Mucosa of descending colon (tissue), 3 donors: ENCODE results near the gene TMEM147. TPM values are rescaled to one million over a fixed set of nuclear protein-coding genes. Genes with fewer than 3 reads are reported as not detected.

Experiments used
- ATAC-seq: fragments of 200-7000 bp; cut with Tn5 transposase; one replicate; pipeline ENCODE4 v1.9.1; 2020; ENCODE audit warnings: mild to moderate bottlenecking, moderate library complexity
- DNase-seq, 3 donors: peaks; one replicate each; pipeline ENCODE4 v3.0.0-alpha.2; 2020
- H3K36me3 ChIP-seq: fragments of 200-600 bp; one replicate; pipeline ENCODE4 v1.8.0; 2021; ENCODE audit warnings: low read depth, mild to moderate bottlenecking
- H3K4me1 ChIP-seq: fragments of 200-600 bp; one replicate; pipeline ENCODE4 v1.8.0; 2021; ENCODE audit warnings: low read depth, mild to moderate bottlenecking
- H3K4me3 ChIP-seq: fragments of 200-600 bp; one replicate; pipeline ENCODE4 v1.8.0; 2021; ENCODE audit warnings: mild to moderate bottlenecking
- H3K9me3 ChIP-seq: fragments of 200-600 bp; one replicate; pipeline ENCODE4 v1.8.0; 2021; ENCODE audit warnings: mild to moderate bottlenecking
- intact Hi-C, 2 donors: fragments of 100-400 bp; cut with DNase I in 1 of 2; cut with micrococcal nuclease in 1 of 2; formaldehyde crosslinking; loops; one replicate each; pipeline versions ENCODE4 v1.11.0 to v1.11.1; 2022; cut with DNase I, micrococcal nuclease
- total RNA-seq, 3 donors: library from RNA; stranded (reverse); fragmentation: NEBNext Ultra II Directional in 2 of 3; extraction: Animal tissue kit (Norgen Biotek cat#: 25700) in 2 of 3; gene quantifications; one replicate each; pipeline versions ENCODE4 v1.2.1 to v1.2.4, GENCODE V29; 2021 to 2023
- TF ChIP-seq, protein P1 (sequence below): fragments of 200-600 bp; IDR thresholded peaks from one replicate; pipeline ENCODE4 v1.8.0; 2022; ENCODE audit warnings: antibody characterized with exemption, mild to moderate bottlenecking
- donor health status: DM: no; HTN: no; CAD: no; lungs with moderate emphysema.
- donor health status: DM: no; HTN: no; CAD: no.
- donor health status: DM: no; HTN: yes; CAD: no.

TMEM147 gene
- total RNA-seq, 3 donors from 2014 or later, result 54.4 to 62.8 (median 58.2) TPM

DNA sequence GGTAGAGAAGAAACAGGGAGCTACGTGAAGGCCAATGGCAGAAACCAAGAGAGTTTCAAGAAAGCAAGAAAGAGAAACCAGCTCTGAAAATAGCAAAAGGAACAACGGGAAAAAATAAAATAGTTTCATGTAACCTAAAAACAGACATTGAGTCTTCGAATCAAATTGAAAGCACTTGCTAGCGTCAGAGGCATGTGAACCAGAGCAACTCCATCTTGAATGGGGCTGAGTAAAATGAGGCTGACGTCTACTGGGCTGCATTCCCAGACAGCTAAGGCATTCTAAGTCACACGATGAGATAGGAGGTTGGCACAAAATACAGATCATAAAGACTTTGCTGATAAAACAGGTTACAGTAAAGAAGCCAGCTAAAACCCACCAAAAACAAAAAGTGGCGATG is 33.3 kb downstream of the TMEM147 start:
- Histone ChIP-seq H3K36me3 (no peaks in the 10 kb centered on the region), H3K9me3 (peaks cover 25% of the 10 kb centered on the region), H3K4me3 (no peak overlapping the region), H3K4me1 (no peaks in the 10 kb centered on the region)
- no peak for DNase-seq
- intact Hi-C loops, result no loop called here
- ATAC-seq, result no peak
- TF ChIP-seq, protein P1, sequence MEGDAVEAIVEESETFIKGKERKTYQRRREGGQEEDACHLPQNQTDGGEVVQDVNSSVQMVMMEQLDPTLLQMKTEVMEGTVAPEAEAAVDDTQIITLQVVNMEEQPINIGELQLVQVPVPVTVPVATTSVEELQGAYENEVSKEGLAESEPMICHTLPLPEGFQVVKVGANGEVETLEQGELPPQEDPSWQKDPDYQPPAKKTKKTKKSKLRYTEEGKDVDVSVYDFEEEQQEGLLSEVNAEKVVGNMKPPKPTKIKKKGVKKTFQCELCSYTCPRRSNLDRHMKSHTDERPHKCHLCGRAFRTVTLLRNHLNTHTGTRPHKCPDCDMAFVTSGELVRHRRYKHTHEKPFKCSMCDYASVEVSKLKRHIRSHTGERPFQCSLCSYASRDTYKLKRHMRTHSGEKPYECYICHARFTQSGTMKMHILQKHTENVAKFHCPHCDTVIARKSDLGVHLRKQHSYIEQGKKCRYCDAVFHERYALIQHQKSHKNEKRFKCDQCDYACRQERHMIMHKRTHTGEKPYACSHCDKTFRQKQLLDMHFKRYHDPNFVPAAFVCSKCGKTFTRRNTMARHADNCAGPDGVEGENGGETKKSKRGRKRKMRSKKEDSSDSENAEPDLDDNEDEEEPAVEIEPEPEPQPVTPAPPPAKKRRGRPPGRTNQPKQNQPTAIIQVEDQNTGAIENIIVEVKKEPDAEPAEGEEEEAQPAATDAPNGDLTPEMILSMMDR, result no peak

DNA sequence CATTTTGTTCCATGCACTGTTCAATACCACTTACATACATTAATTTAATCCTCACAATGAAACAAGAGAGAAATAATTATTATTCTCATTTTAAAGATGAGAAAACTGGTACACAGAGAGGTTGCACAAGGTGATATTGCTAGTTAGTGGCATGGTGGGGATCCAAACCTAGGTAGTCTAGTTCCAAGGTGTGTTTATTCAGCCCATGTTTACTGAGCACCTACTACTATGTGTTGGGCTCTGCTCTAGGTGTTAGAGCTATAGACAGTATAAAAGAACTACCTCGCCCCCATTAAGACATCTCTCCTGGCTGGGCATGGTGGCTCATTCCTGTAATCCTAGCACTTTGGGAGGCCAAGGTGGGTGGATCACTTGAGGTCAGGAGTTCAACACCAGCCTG is 37.3 kb downstream of the TMEM147 start:
- H3K4me1 ChIP-seq, result no peaks in the 10 kb centered on the region
- no peaks in the 10 kb centered on the region for H3K36me3 ChIP-seq
- TF ChIP-seq, protein P1, result no peak
- DNase-seq, result no peak
- H3K9me3 ChIP-seq, result peaks cover 3% of the 10 kb centered on the region
- no peak for ATAC-seq
- H3K4me3 ChIP-seq, result no peak overlapping the region
- intact Hi-C loops, result no loop called here

DNA sequence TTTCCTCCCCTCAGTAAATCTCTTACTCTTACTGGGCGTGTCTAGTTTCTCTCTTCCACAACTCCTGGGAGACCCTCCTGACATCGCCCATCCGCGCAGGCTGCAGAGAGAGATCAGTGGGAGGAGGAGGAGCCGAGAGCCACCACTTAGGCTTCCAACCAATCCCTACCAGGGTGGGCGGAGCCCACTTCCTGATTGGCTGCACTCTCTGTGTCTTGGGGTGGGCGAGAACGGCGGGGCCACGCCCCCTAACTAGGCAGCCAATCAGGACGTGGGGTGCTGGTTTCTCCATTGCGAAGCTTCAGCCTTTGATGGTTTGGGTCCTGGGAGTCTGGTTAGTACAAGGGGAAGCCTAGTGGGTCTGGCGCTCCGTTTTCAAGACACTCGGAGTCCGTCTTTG is 40.4 kb downstream of the TMEM147 start, which contains the start of gene PMIS2:
TSS of gene PMIS2 (plus strand) at position 326 of the 400 bp plus-strand sequence. CDS start 87 bp downstream, outside the sequence.
- no peak within 1 kb of the TSS for H3K4me3 ChIP-seq
- ATAC-seq, result no peak
- no peak for DNase-seq
- intact Hi-C loops, result no loop called here
- TF ChIP-seq, protein P1, result no peak
- H3K9me3 ChIP-seq, result peaks cover 3% of the 10 kb centered on the region
- no peaks in the 10 kb centered on the region for H3K36me3 ChIP-seq
- H3K4me1 ChIP-seq, result no peaks in the 10 kb centered on the region

DNA sequence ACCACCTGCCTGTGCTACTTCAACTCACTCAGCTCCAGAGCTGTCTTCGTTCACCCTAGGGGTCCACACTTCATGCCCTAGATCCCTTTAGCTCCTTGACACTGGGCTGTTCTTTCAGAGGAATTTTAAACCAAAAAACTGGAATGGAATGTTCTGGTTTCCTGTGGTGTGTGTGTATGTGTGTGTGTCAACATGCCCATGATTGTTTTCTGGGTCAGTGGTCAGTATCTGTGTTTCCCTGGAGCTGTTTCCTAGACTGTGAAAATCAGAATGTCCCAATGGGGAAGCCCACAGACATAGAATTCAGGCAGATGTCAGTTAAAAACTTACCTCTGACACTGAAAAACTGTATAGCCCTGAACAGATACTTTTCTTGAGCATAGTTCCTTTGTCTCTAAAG is 41.9 kb downstream of the TMEM147 start:
- no peak for DNase-seq

DNA sequence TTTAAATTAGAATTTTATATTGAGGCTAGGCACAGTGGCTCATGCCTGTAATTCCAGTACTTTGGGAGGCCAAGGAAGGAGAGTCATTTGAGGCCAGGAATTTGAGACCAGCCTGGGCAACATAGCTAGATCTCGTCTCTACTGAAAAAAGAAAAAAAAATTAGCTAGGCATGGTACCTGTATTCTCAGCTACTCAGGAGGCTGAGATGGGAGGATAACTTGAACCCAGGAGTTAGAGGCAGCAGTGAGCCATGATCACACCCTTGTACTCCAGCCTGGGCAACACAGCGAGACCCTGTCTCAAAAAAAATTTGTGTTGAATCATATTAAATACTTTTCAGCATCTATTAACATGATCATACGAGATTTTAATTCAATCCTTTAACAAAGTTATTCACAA is 45.4 kb downstream of the TMEM147 start:
- ATAC-seq, result no peak
- intact Hi-C loops, result no loop called here

More for the DNA sequence above, 41.9 kb downstream of the TMEM147 start:
- Histone ChIP-seq H3K4me3 (no peak overlapping the region), H3K36me3 (no peaks in the 10 kb centered on the region), H3K4me1 (no peaks in the 10 kb centered on the region), H3K9me3 (no peaks in the 10 kb centered on the region)
- TF ChIP-seq, protein P1, result no peak
- no peak for ATAC-seq
- intact Hi-C loops, result no loop called here

More for the DNA sequence above, 45.4 kb downstream of the TMEM147 start:
- TF ChIP-seq, protein P1, result no peak
- Histone ChIP-seq H3K9me3 (no peaks in the 10 kb centered on the region), H3K4me3 (no peak overlapping the region), H3K4me1 (no peaks in the 10 kb centered on the region), H3K36me3 (no peaks in the 10 kb centered on the region)
- no peak for DNase-seq
